Loucy (cell line): ENCODE results near the gene TRERF1.

ENCODE experiments used
- CTCF ChIP-seq: fragments of 200-600 bp; sonication (generic); conservative IDR thresholded peaks from 2 replicates; pipeline ENCODE4 v1.5.1; 2014; ENCODE audit warnings: mild to moderate bottlenecking, antibody characterized with exemption, low read length
- EZH2phosphoT487 ChIP-seq: fragments of 200-600 bp; IDR thresholded peaks from 2 replicates; pipeline ENCODE4 v1.6.1; 2018; ENCODE audit warnings: antibody characterized with exemption, mild to moderate bottlenecking, moderate library complexity, borderline replicate concordance

- TF ChIP-seq CTCF (no peak), EZH2phosphoT487 (no peak)
Measured at GRCh38 chr6:42378125-42378524, 73.6 kb downstream of the TRERF1 start.
